ENCODE data around the gene CGNL1. TPM values are rescaled to one million over a fixed set of nuclear protein-coding genes. Genes with fewer than 3 reads are reported as not detected.

CGNL1 gene
- total and polyA plus RNA-seq, 7 donors: 0.69 to 7.2 (median 2.4) TPM

- H3K36me3 ChIP-seq: no peaks in the 10 kb centered on the region
- peaks cover 0 to 18% (median 13%) of the 10 kb centered on the region in 4 donors for H3K4me1 ChIP-seq
- no peaks in the 10 kb centered on the region for H3K9me3 ChIP-seq
- intact Hi-C loops (cut with DNase I): no loop called here
- H3K27me3 ChIP-seq: no peaks in the 10 kb centered on the region
- 80 to 82% methylated on average over 3 of the region's 3 CpGs for WGBS, 2 donors
- no peak for TF ChIP-seq EP300 (IDR thresholded peaks at IDR 0.05)
- no peak for TF ChIP-seq POLR2A (IDR thresholded peaks at IDR 0.05)
- TF ChIP-seq CTCF (IDR thresholded peaks at IDR 0.05): no peak
- no peak for TF ChIP-seq POLR2AphosphoS5 (IDR thresholded peaks at IDR 0.05)
- DNase-seq: no peak
- no peak overlapping the region for H3K4me3 ChIP-seq
- no peak overlapping the region for H3K27ac ChIP-seq
These were observed 194.7 kb downstream of the CGNL1 start for GRCh38 chr15:57570994-57571393.

- H3K27me3 ChIP-seq: no peaks in the 10 kb centered on the region
- H3K36me3 ChIP-seq: no peaks in the 10 kb centered on the region
- TF ChIP-seq POLR2A (IDR thresholded peaks at IDR 0.05): no peak
- no peak for TF ChIP-seq POLR2AphosphoS5 (IDR thresholded peaks at IDR 0.05)
- no peak for TF ChIP-seq CTCF (IDR thresholded peaks at IDR 0.05)
- DNase-seq: no peak
- WGBS, 2 donors: 95 to 96% methylated on average over 7 of the region's 7 CpGs
- no peak overlapping the region for H3K4me3 ChIP-seq
- no peak overlapping the region for H3K27ac ChIP-seq
- intact Hi-C loops (cut with DNase I): no loop called here
- peaks cover 0 to 14% (median 11%) of the 10 kb centered on the region in 4 donors for H3K4me1 ChIP-seq
- no peaks in the 10 kb centered on the region for H3K9me3 ChIP-seq
These were observed 195.4 kb downstream of the CGNL1 start for GRCh38 chr15:57571725-57572124.

GRCh38 chr15:57572468-57572867, 196.2 kb downstream of the CGNL1 start:
- Histone ChIP-seq H3K27me3 (no peaks in the 10 kb centered on the region), H3K9me3 (no peaks in the 10 kb centered on the region), H3K4me1 (peaks cover 0 to 7% (median 4%) of the 10 kb centered on the region in 4 donors), H3K4me3 (no peak overlapping the region), H3K36me3 (no peaks in the 10 kb centered on the region), H3K27ac (no peak overlapping the region)
- DNase-seq: no peak
- TF ChIP-seq CTCF (IDR thresholded peaks at IDR 0.05): no peak
- TF ChIP-seq POLR2AphosphoS5 (IDR thresholded peaks at IDR 0.05): no peak
- no peak for TF ChIP-seq POLR2A (IDR thresholded peaks at IDR 0.05)
- no peak for TF ChIP-seq EP300 (IDR thresholded peaks at IDR 0.05)
- WGBS, 2 donors: 92 to 96% methylated on average over 3 of the region's 3 CpGs
- intact Hi-C loops (cut with DNase I): no loop called here

GRCh38 chr15:57573151-57573550, 196.8 kb downstream of the CGNL1 start:
- DNase-seq: no peak
- intact Hi-C loops (cut with DNase I): no loop called here
- Histone ChIP-seq H3K36me3 (no peaks in the 10 kb centered on the region), H3K27me3 (no peaks in the 10 kb centered on the region), H3K4me3 (no peak overlapping the region), H3K27ac (no peak overlapping the region), H3K9me3 (no peaks in the 10 kb centered on the region), H3K4me1 (peaks cover 0 to 4% (median under 1%) of the 10 kb centered on the region in 4 donors)
- 85 to 86% methylated on average over 4 of the region's 4 CpGs for WGBS, 2 donors
- TF ChIP-seq CTCF (IDR thresholded peaks at IDR 0.05) (no peak), EP300 (IDR thresholded peaks at IDR 0.05) (no peak), POLR2A (IDR thresholded peaks at IDR 0.05) (no peak), POLR2AphosphoS5 (IDR thresholded peaks at IDR 0.05) (no peak)

- no peak for DNase-seq
- TF ChIP-seq POLR2AphosphoS5 (IDR thresholded peaks at IDR 0.05) (no peak), CTCF (IDR thresholded peaks at IDR 0.05) (no peak), EP300 (IDR thresholded peaks at IDR 0.05) (no peak), POLR2A (IDR thresholded peaks at IDR 0.05) (no peak)
- Histone ChIP-seq H3K27me3 (no peaks in the 10 kb centered on the region), H3K9me3 (no peaks in the 10 kb centered on the region), H3K27ac (no peak overlapping the region), H3K4me3 (no peak overlapping the region), H3K4me1 (peaks cover 0 to 7% (median 3%) of the 10 kb centered on the region in 4 donors), H3K36me3 (no peaks in the 10 kb centered on the region)
- WGBS, 2 donors: 87 to 89% methylated on average over 5 of the region's 5 CpGs
- intact Hi-C loops (cut with DNase I): no loop called here
These were observed 199.1 kb downstream of the CGNL1 start for GRCh38 chr15:57575363-57575762.
